HL-60 (cell line): ENCODE measurements around the gene ALDH7A1.

Source experiments
- DNase-seq, 2 experiments: peaks; one replicate each; pipeline ENCODE4 v3.0.0-alpha.2; 2010 to 2020; ENCODE audit warnings: low read depth in 1 of 2, low spot score in 1 of 2
- H3K27ac ChIP-seq: fragments of 250-450 bp; sonication (Bioruptor Pico); replicated peaks from 2 replicates; pipeline ENCODE4 v1.5.1; 2020; ENCODE audit warnings: mild to moderate bottlenecking, moderate library complexity
- H3K27me3 ChIP-seq: fragments of 250-450 bp; sonication (Bioruptor Pico); 2 replicates; pipeline ENCODE4 v1.5.1; 2021; ENCODE audit warnings: mild to moderate bottlenecking, moderate library complexity; ENCODE audit not compliant: insufficient read depth, poor library complexity, severe bottlenecking
- H3K4me3 ChIP-seq: replicated peaks from 2 replicates; pipeline ENCODE4 v1.5.1; 2011; ENCODE audit warnings: mild to moderate bottlenecking, control low read depth, low read length; ENCODE audit not compliant: insufficient read depth
- CTCF ChIP-seq: IDR thresholded peaks from one replicate; pipeline ENCODE4 v1.5.1; 2011; ENCODE audit warnings: low read length, control low read depth, inconsistent platforms; ENCODE audit not compliant: insufficient read depth
- GABPA ChIP-seq: IDR thresholded peaks from 2 replicates; pipeline ENCODE4 v1.6.1; 2012; ENCODE audit warnings: low read depth
- POLR2AphosphoS5 ChIP-seq: IDR thresholded peaks from 2 replicates; pipeline ENCODE4 v1.6.1; 2012; ENCODE audit warnings: low read depth
- REST ChIP-seq: IDR thresholded peaks from 2 replicates; pipeline ENCODE4 v1.6.1; 2012; ENCODE audit warnings: low read depth; ENCODE audit not compliant: insufficient replicate concordance
- SPI1 ChIP-seq: IDR thresholded peaks from 2 replicates; pipeline ENCODE4 v1.6.1; 2012; ENCODE audit warnings: low read depth, mild to moderate bottlenecking, borderline replicate concordance

ALDH7A1 gene

GRCh38 chr5:126503602-126504104 lies 91.4 kb downstream of the ALDH7A1 start:
- Histone ChIP-seq H3K4me3 (no peak overlapping the region), H3K27ac (no peak overlapping the region), H3K27me3 (no peaks in the 10 kb centered on the region)
- no peak for DNase-seq
- TF ChIP-seq REST, result no peak
- TF ChIP-seq GABPA, result no peak
- TF ChIP-seq POLR2AphosphoS5, result no peak
- no peak for TF ChIP-seq SPI1
- TF ChIP-seq CTCF, result no peak

- no peaks in the 10 kb centered on the region for H3K27me3 ChIP-seq
- no peak overlapping the region for H3K27ac ChIP-seq
- TF ChIP-seq SPI1, result no peak
- no peak for TF ChIP-seq POLR2AphosphoS5
- no peak for TF ChIP-seq REST
- TF ChIP-seq GABPA, result no peak
- TF ChIP-seq CTCF, result no peak
- DNase-seq, result no peak
- H3K4me3 ChIP-seq, result no peak overlapping the region
Observed at GRCh38 chr5:126501448-126501847, 93.6 kb downstream of the ALDH7A1 start.

- no peak overlapping the region for H3K4me3 ChIP-seq
- no peaks in the 10 kb centered on the region for H3K27me3 ChIP-seq
- TF ChIP-seq REST (no peak), GABPA (no peak), SPI1 (no peak), POLR2AphosphoS5 (no peak), CTCF (no peak)
- no peak overlapping the region for H3K27ac ChIP-seq
- peak in 1 of 2 experiments; percentile 1 for DNase-seq
Observed at GRCh38 chr5:126499853-126500342, 95.1 kb downstream of the ALDH7A1 start.
